ENCODE data around the gene GPR158.
"Not testable (repeated sequence)": the region's sequence is repeated elsewhere in the genome, so short reads cannot be mapped to it uniquely, and the experiment has no call there.

Gene GPR158

DNA sequence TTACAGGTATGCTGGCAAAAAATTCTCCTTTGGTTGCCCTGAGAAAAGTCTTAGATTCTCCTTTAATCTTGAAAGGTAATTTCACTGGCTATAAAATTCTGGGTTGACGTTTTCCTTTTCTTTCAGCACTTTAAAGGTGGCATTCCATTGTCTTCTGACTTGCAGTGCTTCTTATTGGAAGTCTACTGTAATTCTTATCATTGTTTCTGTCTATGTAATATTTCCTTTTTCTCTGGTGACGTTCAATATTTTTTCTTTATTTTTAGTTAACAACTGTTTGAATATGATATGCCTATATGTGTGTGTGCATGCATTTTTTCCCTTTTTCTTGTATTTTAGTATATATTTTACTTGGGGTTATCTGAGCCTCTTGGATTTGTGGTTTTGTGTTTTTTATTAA lies 111.0 kb downstream of the GPR158 start:
- in situ Hi-C loops (cut with HindIII; ENCODE audit: low pct_unique_long_range_greater_than_20kb, low sequenced_read_pairs) = no loop called here
- no peak for TF ChIP-seq JUND (IDR thresholded peaks at IDR 0.05; ENCODE audit: low read depth)
- DNase-seq (ENCODE audit: low read depth in 1 of 2, low spot score in 1 of 2) = no peak

DNA sequence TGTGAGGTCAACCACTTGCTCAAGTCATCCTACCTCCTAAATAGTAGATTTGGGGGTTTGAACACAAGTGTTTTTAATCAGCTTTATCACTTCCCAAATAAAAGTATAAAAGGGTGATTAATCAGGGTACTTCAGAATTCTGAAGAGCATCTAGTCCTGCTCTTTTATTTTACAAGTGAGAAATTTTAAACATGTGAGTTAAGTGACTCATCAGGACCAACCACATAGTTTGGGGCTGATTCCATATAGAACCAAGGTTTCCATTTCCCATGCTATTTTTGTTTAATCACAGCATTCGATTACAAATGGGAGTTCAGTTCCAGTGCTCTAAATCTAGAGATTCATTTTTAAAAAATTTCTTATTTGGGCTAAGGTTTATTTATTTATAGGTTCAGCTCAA lies 113.4 kb downstream of the GPR158 start:
- in situ Hi-C loops (cut with HindIII; ENCODE audit: low pct_unique_long_range_greater_than_20kb, low sequenced_read_pairs) = no loop called here
- TF ChIP-seq JUND (IDR thresholded peaks at IDR 0.05; ENCODE audit: low read depth) = no peak

DNA sequence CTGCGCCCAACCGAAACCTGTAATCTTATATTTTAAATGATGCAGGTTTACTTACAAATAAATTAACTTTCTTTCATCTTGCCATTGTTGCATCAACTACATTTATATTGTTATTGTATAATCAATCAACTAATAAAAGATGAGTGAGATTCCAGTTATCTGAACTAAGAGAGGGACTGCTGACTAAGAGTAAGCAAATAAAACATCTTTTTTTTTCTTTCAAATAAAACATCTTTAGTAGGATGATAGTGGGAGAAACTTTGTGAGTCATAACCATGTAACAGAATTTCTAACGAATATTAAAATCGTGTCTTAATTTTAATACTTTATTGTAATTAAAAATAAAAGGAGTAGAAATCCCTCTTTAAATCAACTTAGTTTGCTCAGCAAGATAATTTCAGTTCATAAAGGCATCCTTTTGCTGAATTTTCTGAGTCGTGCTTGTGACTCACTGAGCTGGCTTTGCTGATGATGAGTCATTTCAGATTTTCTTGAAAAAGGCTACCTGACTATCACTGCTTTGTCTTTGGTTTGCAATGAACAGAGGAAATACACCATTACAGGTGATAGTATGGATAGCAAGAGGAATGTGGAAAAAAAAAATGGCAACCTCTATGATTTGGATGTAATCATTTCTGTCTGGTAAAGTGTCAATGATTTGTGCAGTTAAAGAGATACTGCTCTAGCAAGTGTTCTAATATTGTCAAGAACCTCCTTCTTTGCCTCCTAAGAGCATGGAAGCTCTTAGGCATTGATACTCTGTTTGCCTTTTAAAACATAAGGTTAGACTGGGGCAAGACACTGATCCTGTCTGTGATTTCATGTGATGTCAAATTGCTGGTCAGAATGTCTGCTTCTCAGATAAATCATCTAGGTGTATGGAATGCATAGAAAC lies 119.5 kb downstream of the GPR158 start:
- no peak for TF ChIP-seq JUND (IDR thresholded peaks at IDR 0.05; ENCODE audit: low read depth)
- no peak for DNase-seq (ENCODE audit: low read depth in 1 of 2, low spot score in 1 of 2)
- in situ Hi-C loops (cut with HindIII; ENCODE audit: low pct_unique_long_range_greater_than_20kb, low sequenced_read_pairs) = no loop called here

More for the DNA sequence above, 113.4 kb downstream of the GPR158 start:
- DNase-seq (ENCODE audit: low read depth in 1 of 2, low spot score in 1 of 2) = no peak

DNA sequence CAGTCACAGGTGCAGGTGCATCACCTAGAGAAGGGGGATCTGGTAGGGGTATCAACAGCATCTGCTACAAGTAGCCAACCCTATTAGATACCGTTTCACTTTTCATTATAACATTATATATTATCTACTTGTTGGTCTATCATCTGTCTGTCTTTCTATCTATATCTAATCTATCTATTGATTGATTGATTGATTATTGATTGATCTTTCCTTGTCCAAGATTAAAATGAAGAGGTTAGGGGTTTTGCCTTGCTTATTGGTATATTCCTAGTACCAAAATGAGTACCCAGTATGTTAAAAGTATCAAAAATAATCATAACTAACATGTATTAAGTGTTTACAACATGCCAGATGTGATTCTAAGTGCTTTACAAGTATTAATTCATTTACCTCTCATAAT lies 121.5 kb downstream of the GPR158 start:
- in situ Hi-C loops (cut with HindIII; ENCODE audit: low pct_unique_long_range_greater_than_20kb, low sequenced_read_pairs) = no loop called here

DNA sequence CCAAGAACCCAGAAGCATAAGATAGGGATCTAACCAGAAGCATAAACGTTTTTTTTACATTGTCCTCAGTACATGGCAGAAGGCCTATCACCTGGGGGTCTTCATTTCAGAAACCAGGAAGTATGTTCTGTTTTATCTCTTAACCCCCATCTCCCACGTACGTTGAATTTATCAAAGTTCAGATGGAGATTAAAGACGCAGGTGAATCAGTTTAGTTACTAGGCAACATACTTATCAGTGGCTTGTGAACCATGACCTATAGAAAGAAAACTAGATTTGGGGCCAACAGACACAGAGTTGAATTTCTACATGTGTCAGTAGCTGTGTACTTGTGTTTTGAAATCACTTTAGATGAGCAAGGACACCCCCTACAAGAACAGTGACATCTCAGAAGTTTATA lies 122.7 kb downstream of the GPR158 start:
- in situ Hi-C loops (cut with HindIII; ENCODE audit: low pct_unique_long_range_greater_than_20kb, low sequenced_read_pairs) = no loop called here
- no peak for DNase-seq (ENCODE audit: low read depth in 1 of 2, low spot score in 1 of 2)
- TF ChIP-seq JUND (IDR thresholded peaks at IDR 0.05; ENCODE audit: low read depth) = no peak

More for the DNA sequence above, 121.5 kb downstream of the GPR158 start:
- no peak for DNase-seq (ENCODE audit: low read depth in 1 of 2, low spot score in 1 of 2)
- no peak for TF ChIP-seq JUND (IDR thresholded peaks at IDR 0.05; ENCODE audit: low read depth)

DNA sequence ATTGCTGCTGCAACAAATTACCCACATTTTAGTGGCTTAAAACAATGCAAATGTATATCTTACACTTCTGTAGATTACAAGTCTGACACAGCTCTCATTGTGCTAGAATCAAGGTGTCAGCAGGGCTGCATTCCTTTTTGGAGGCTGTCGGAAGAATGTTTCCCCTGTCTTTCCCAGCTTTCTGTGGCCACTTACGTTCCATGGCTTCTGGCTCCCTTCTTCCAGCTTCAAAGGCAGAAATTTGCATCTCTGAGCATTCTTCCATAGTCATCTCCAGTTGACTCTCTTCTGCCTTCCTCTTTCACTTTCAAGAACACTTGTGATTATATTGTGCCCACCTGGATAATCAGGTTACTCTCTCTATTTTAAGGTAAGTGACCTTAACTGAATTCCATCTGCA lies 125.3 kb downstream of the GPR158 start:
- in situ Hi-C loops (cut with HindIII; ENCODE audit: low pct_unique_long_range_greater_than_20kb, low sequenced_read_pairs) = no loop called here
- DNase-seq (ENCODE audit: low read depth in 1 of 2, low spot score in 1 of 2) = no peak
- no peak for TF ChIP-seq JUND (IDR thresholded peaks at IDR 0.05; ENCODE audit: low read depth)

DNA sequence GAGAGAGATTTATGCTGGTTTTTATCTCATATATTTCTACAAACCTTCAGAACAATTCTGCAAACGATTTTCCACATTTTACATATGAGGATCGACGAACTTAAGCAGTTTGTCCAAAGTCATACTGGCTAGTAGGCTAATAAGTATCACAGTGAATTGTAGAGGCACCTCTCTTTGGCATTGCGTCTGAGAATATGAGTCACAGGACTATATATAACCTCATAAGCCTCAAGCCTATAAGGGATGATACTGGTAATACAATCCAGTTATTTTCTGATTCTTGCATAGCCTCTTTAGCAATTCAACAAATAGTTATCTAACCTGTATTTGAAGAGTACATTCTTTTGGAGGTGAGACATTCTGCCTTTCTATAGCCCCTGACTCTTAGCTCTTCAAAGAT lies 129.8 kb downstream of the GPR158 start:
- TF ChIP-seq JUND (IDR thresholded peaks at IDR 0.05; ENCODE audit: low read depth) = no peak
- DNase-seq (ENCODE audit: low read depth in 1 of 2, low spot score in 1 of 2) = no peak
- in situ Hi-C loops (cut with HindIII; ENCODE audit: low pct_unique_long_range_greater_than_20kb, low sequenced_read_pairs) = no loop called here

DNA sequence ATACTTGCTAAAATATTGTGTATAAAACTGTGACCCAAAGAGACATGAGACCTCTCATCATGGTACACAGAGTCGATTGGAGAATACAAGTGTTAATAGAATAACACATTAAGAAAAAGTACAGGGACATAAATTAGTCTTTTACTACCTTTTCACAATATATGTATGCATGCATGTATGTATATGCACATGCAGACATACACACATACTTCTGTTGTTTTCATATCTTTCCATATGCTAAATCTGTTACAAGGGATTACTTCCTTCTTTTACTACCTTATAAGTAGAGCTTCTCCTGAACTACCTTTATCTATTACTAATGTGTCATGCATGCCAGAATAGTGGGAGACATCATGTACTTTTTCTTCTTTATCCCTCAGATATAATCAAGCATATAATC lies 131.6 kb downstream of the GPR158 start:
- DNase-seq (ENCODE audit: low read depth in 1 of 2, low spot score in 1 of 2) = no peak
- TF ChIP-seq JUND (IDR thresholded peaks at IDR 0.05; ENCODE audit: low read depth) = no peak
- in situ Hi-C loops (cut with HindIII; ENCODE audit: low pct_unique_long_range_greater_than_20kb, low sequenced_read_pairs) = no loop called here

DNA sequence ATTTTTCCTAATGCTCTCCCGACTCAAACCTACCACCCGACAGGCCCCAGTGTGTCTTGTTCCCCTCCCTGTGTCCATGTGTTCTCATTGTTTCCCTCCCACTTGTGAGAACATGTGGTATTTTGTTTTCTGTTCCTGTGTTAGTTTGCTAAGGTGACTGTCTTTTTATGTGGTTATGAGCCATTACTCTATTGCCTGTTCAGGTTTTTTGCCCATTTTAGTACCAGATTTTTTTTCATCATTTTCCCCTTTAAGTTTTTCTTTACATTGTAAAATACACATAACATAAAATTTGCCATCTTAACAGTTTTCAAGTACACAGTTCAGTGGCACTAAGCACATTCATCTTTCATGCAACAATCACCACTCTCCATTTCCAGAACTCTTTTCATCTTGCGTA lies 133.5 kb downstream of the GPR158 start:
- no peak for TF ChIP-seq JUND (IDR thresholded peaks at IDR 0.05; ENCODE audit: low read depth)
- in situ Hi-C loops (cut with HindIII; ENCODE audit: low pct_unique_long_range_greater_than_20kb, low sequenced_read_pairs) = no loop called here
- no peak for DNase-seq (ENCODE audit: low read depth in 1 of 2, low spot score in 1 of 2)

DNA sequence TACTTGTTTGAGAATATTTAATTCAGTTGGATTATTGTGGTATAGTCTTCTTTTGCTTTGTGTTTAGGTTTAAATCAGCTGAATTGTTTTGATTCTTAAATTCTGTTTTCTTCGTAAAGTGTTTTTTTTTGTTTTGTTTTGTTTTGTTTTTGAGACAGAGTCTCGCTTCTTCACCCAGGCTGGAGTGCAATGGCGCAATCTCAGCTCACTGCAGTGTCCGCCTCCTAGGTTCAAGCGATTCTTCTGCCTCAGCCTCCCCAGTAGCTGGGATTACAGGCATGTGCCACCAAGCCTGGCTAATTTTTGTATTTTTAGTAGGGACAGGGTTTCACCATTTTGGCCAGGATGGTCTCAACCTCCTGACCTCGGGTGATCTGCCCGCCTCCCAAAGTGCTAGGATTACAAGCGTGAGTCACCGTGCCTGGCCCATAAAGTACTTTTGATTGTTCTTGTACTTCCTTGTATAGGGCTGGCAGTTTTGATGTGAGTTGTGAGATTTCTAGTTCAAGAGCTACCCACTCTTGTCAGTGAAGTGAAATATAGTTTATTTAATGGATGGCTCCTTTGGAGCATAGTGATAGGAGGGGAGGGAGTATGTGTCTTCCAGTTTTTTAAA lies 142.9 kb downstream of the GPR158 start:
- DNase-seq (ENCODE audit: low read depth in 1 of 2, low spot score in 1 of 2); in situ Hi-C loops (cut with HindIII; ENCODE audit: low pct_unique_long_range_greater_than_20kb, low sequenced_read_pairs): not testable (repeated sequence)

DNA sequence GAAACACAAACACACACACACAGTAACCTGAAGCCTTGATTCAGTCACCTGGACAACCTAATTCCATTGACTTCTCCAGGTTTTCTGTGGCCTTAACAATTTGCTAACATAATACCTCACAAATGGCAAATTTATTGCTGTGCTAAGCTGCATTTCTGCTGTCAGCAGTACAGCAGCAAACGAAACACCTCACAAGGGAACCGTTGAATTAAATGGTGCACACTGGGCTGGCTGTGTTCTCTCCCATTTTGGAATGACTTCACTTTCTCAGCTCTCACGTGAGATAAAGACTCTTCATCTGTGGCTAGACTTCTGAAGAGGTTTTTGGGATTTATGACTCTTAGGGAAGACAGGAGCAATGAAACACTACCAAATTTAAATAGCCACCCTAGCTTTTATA lies 152.5 kb downstream of the GPR158 start:
- in situ Hi-C loops (cut with HindIII; ENCODE audit: low pct_unique_long_range_greater_than_20kb, low sequenced_read_pairs) = no loop called here
- DNase-seq (ENCODE audit: low read depth in 1 of 2, low spot score in 1 of 2) = peak in 1 of 2 experiments; percentile 38
- TF ChIP-seq JUND (IDR thresholded peaks at IDR 0.05; ENCODE audit: low read depth) = no peak

DNA sequence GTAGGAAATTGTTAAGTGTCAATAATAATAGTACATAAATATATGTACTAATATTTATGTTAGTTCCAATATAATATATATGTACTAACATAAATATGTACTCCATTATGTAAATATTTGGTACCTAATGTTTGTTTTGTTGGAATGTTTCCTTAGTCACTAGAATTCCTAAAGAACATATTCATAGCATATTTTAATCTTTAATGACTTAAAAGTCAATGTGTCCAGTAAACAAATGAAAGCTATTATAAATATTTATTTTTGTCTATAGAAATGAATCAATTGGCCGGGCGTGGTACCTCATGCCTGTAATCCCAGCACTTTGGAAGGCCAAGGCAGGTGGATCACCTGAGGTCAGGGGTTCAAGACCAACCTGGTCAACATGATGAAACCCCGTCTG lies 153.6 kb downstream of the GPR158 start:
- TF ChIP-seq JUND (IDR thresholded peaks at IDR 0.05; ENCODE audit: low read depth) = peak; percentile 60; the same call in 1 of the 2 replicates
- in situ Hi-C loops (cut with HindIII; ENCODE audit: low pct_unique_long_range_greater_than_20kb, low sequenced_read_pairs) = no loop called here
- DNase-seq (ENCODE audit: low read depth in 1 of 2, low spot score in 1 of 2) = peak in 1 of 2 experiments; percentile 66

DNA sequence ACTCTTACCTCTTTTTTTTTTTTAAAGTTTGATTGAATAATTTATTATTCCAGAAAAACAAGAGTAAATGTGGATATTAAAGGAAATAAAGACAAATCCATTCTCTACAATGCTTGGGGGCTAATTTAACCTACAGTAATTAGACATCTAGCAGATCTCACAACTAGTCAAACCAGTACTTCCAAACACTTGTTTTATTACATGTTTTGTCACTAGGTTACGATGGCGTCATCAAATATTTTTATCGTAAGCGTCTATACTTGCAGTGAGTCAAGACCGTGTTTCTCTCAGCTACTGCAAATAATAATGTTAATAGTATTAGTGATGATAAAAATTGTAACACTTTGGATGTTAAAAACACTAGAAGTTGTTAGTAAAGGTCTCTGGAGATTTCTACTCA lies 154.8 kb downstream of the GPR158 start:
- in situ Hi-C loops (cut with HindIII; ENCODE audit: low pct_unique_long_range_greater_than_20kb, low sequenced_read_pairs); DNase-seq (ENCODE audit: low read depth in 1 of 2, low spot score in 1 of 2): not testable (repeated sequence)
